HFFc6 (cell line): ENCODE data around the gene ARF6. TPM values are rescaled to one million over a fixed set of nuclear protein-coding genes. Genes with fewer than 3 reads are reported as not detected.
"Not testable (repeated sequence)": the region's sequence is repeated elsewhere in the genome, so short reads cannot be mapped to it uniquely, and the experiment has no call there.

Experiments used
- DNase-seq: peaks from one replicate; pipeline ENCODE4 v3.0.0-alpha.2; 2018
- H3K27ac Mint-ChIP-seq: 2 replicates; pipeline ENCODE4 v1.8.0; 2020; ENCODE audit warnings: mild to moderate bottlenecking, mixed read lengths
- H3K27me3 Mint-ChIP-seq: 2 replicates; pipeline ENCODE4 v1.8.0; 2021; ENCODE audit warnings: mild to moderate bottlenecking, moderate library complexity, mixed read lengths; ENCODE audit not compliant: insufficient read depth
- H3K36me3 Mint-ChIP-seq: 2 replicates; pipeline ENCODE4 v1.8.0; 2021; ENCODE audit warnings: low read depth, mixed read lengths
- H3K4me1 Mint-ChIP-seq: 2 replicates; pipeline ENCODE4 v1.8.0; 2020; ENCODE audit warnings: low read depth, mixed read lengths
- H3K4me3 Mint-ChIP-seq: 2 replicates; pipeline ENCODE4 v1.8.0; 2020; ENCODE audit warnings: mild to moderate bottlenecking, moderate library complexity, mixed read lengths
- H3K9me3 Mint-ChIP-seq: 2 replicates; pipeline ENCODE4 v1.8.0; 2020; ENCODE audit warnings: mild to moderate bottlenecking, mixed read lengths
- CTCF ChIP-seq: fragments of 200-600 bp; sonication (generic); IDR thresholded peaks from 2 replicates; pipeline ENCODE4 v1.5.0; 2021; ENCODE audit warnings: antibody characterized with exemption, mild to moderate bottlenecking
- total RNA-seq, 6 experiments: library from RNA; stranded (reverse); fragmentation: NEBNext Ultra II Directional; extraction: Animal tissue kit (Norgen Biotek cat#: 25700); gene quantifications; 2 replicates in 1 of 6; 3 replicates in 5 of 6; pipeline ENCODE4 v1.2.3, GENCODE V29; 2021

The ARF6 gene
- total RNA-seq, 6 experiments from 2014 or later = 92.2 to 111 (median 94.7) TPM

- H3K36me3 Mint-ChIP-seq = no peaks in the 10 kb centered on the region
- H3K9me3 Mint-ChIP-seq = no peaks in the 10 kb centered on the region
- no peak for DNase-seq
- no peak overlapping the region for H3K27ac Mint-ChIP-seq
- no peak for TF ChIP-seq CTCF
- no peaks in the 10 kb centered on the region for H3K27me3 Mint-ChIP-seq
- no peak overlapping the region for H3K4me3 Mint-ChIP-seq
- peaks cover 17% of the 10 kb centered on the region for H3K4me1 Mint-ChIP-seq
Observed at GRCh38 chr14:49870908-49871307, 22.0 kb upstream of the ARF6 start.

GRCh38 chr14:49873548-49873947, 19.3 kb upstream of the ARF6 start:
- not testable (repeated sequence) for H3K27ac Mint-ChIP-seq, DNase-seq, H3K27me3 Mint-ChIP-seq, H3K9me3 Mint-ChIP-seq, H3K4me3 Mint-ChIP-seq, H3K36me3 Mint-ChIP-seq
- H3K4me1 Mint-ChIP-seq = peaks cover 12% of the 10 kb centered on the region

- no peaks in the 10 kb centered on the region for H3K9me3 Mint-ChIP-seq
- no peaks in the 10 kb centered on the region for H3K27me3 Mint-ChIP-seq
- H3K4me3 Mint-ChIP-seq = no peak overlapping the region
- H3K36me3 Mint-ChIP-seq = no peaks in the 10 kb centered on the region
- DNase-seq = no peak
- no peak for TF ChIP-seq CTCF
- no peak overlapping the region for H3K27ac Mint-ChIP-seq
- H3K4me1 Mint-ChIP-seq = peaks cover 13% of the 10 kb centered on the region
Observed at GRCh38 chr14:49875640-49876198, 17.2 kb upstream of the ARF6 start.

GRCh38 chr14:49876563-49877127, 16.2 kb upstream of the ARF6 start:
- DNase-seq = no peak
- H3K9me3 Mint-ChIP-seq = no peaks in the 10 kb centered on the region
- TF ChIP-seq CTCF = no peak
- peaks cover 16% of the 10 kb centered on the region for H3K4me1 Mint-ChIP-seq
- no peak overlapping the region for H3K27ac Mint-ChIP-seq
- H3K4me3 Mint-ChIP-seq = no peak overlapping the region
- no peaks in the 10 kb centered on the region for H3K27me3 Mint-ChIP-seq
- H3K36me3 Mint-ChIP-seq = no peaks in the 10 kb centered on the region

GRCh38 chr14:49879646-49880204, 13.2 kb upstream of the ARF6 start:
- H3K27me3 Mint-ChIP-seq = no peaks in the 10 kb centered on the region; the same call in 1 of the 2 replicates

More at GRCh38 chr14:49879646-49880204, 13.2 kb upstream of the ARF6 start:
- no peaks in the 10 kb centered on the region for H3K36me3 Mint-ChIP-seq
- peak; percentile 46 for DNase-seq
- H3K27ac Mint-ChIP-seq = no peak overlapping the region
- H3K9me3 Mint-ChIP-seq = no peaks in the 10 kb centered on the region
- TF ChIP-seq CTCF = peak; percentile 81
- no peak overlapping the region for H3K4me3 Mint-ChIP-seq
- peaks cover 20% of the 10 kb centered on the region for H3K4me1 Mint-ChIP-seq
